Measurements from ENCODE around the gene IL36B.

The IL36B gene

DNA sequence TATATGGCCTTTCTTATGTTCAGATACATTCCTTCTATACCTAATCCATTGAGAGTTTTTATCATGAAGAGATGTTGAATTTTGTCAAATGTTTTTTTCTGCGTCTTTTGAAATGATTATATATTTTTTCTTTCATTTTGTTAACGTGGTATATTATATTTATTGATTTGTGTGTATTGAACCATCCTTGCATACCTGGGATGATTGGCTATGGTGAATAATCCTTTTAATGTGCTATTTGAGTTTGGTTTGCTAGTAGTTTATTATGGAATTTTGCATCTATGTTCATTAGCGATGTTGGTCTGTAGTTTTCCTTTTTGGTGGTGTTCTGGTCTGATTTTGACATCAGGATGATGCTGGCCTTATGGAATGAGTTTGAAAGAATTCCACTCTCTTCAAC lies 63.1 kb downstream of the IL36B start:
- peaks cover 3% of the 10 kb centered on the region; the same call in 1 of the 2 replicates for H3K27me3 ChIP-seq (ENCODE audit: control insufficient read depth, insufficient read depth, low read length)
- no peaks in the 10 kb centered on the region for H3K4me1 ChIP-seq (ENCODE audit: control insufficient read depth, insufficient read depth, low read length)
- no peak overlapping the region for H3K9ac ChIP-seq (ENCODE audit: low read length)
- no peak overlapping the region for H3K4me3 ChIP-seq (ENCODE audit: low read depth, low read length)
- H3K27ac ChIP-seq (ENCODE audit: low read depth, low read length) = no peak overlapping the region
- no peaks in the 10 kb centered on the region for H3K36me3 ChIP-seq (ENCODE audit: control insufficient read depth, insufficient read depth, low read length)
- H3K9me3 ChIP-seq (ENCODE audit: control insufficient read depth, insufficient read depth, low read depth, low read length) = peaks cover 3% of the 10 kb centered on the region; the same call in 1 of the 2 replicates

DNA sequence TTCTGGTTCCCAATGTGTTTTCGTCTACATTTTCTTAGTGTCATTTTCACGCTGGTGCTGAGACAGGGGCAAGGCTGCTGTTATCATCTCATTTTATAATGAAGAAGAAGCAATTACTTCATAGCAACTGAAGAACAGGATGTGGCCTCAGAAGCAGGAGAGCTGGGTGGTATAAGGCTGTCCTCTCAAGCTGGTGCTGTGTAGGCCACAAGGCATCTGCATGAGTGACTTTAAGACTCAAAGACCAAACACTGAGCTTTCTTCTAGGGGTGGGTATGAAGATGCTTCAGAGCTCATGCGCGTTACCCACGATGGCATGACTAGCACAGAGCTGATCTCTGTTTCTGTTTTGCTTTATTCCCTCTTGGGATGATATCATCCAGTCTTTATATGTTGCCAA lies 67.6 kb downstream of the IL36B start:
- Histone ChIP-seq H3K27ac (ENCODE audit: low read depth, low read length) (no peak overlapping the region), H3K4me3 (ENCODE audit: low read depth, low read length) (no peak overlapping the region), H3K27me3 (ENCODE audit: control insufficient read depth, insufficient read depth, low read length) (peaks cover 25% of the 10 kb centered on the region; the same call in 1 of the 2 replicates)

DNA sequence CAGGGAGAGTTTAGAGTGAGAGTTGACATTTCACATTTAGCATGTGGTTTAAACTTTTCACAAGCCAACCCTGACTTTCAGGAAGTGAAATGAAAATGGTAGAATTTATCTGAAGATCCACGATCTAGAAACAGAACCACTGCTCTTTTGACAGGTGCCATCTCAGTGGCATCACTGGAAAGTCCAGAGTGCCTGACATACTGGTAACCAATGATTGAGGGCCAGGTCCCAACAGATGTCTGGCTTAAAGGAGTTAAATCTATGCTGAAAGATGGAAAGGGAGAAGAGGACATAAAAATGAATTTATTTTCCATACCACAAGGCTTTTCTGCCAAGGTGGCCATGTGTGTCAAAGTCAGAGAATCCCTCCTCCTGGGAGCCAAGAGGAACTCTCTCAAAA lies 72.1 kb downstream of the IL36B start:
- Histone ChIP-seq H3K27me3 (ENCODE audit: control insufficient read depth, insufficient read depth, low read length) (peaks cover 40% of the 10 kb centered on the region), H3K9me3 (ENCODE audit: control insufficient read depth, insufficient read depth, low read depth, low read length) (no peaks in the 10 kb centered on the region), H3K36me3 (ENCODE audit: control insufficient read depth, insufficient read depth, low read length) (no peaks in the 10 kb centered on the region), H3K4me3 (ENCODE audit: low read depth, low read length) (no peak overlapping the region), H3K27ac (ENCODE audit: low read depth, low read length) (no peak overlapping the region), H3K9ac (ENCODE audit: low read length) (no peak overlapping the region), H3K4me1 (ENCODE audit: control insufficient read depth, insufficient read depth, low read length) (no peaks in the 10 kb centered on the region)

More for the DNA sequence above, 67.6 kb downstream of the IL36B start:
- Histone ChIP-seq H3K4me1 (ENCODE audit: control insufficient read depth, insufficient read depth, low read length) (no peaks in the 10 kb centered on the region), H3K36me3 (ENCODE audit: control insufficient read depth, insufficient read depth, low read length) (no peaks in the 10 kb centered on the region), H3K9ac (ENCODE audit: low read length) (no peak overlapping the region), H3K9me3 (ENCODE audit: control insufficient read depth, insufficient read depth, low read depth, low read length) (no peaks in the 10 kb centered on the region; the same call in 1 of the 2 replicates)

DNA sequence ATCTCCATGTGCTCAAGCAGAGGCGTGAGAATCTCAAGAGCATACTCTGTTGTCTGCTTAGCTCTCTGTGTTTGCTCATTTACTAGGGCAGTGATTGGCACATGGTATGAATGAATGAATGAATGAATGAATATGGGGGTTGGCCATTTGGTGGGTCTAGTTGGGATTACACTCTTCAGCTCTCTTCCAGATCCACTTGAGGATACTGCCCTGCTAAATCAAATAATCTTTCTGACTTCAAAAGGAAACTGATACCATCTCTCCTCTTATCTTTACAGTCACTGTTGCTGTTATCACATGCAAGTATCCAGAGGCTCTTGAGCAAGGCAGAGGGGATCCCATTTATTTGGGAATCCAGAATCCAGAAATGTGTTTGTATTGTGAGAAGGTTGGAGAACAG lies 72.9 kb downstream of the IL36B start:
- Histone ChIP-seq H3K27me3 (ENCODE audit: control insufficient read depth, insufficient read depth, low read length) (peaks cover 40% of the 10 kb centered on the region), H3K4me1 (ENCODE audit: control insufficient read depth, insufficient read depth, low read length) (no peaks in the 10 kb centered on the region), H3K4me3 (ENCODE audit: low read depth, low read length) (no peak overlapping the region), H3K9me3 (ENCODE audit: control insufficient read depth, insufficient read depth, low read depth, low read length) (no peaks in the 10 kb centered on the region), H3K27ac (ENCODE audit: low read depth, low read length) (no peak overlapping the region), H3K36me3 (ENCODE audit: control insufficient read depth, insufficient read depth, low read length) (no peaks in the 10 kb centered on the region), H3K9ac (ENCODE audit: low read length) (no peak overlapping the region)

GRCh38 chr2:112977559-112978056 lies 75.1 kb downstream of the IL36B start, which contains the start of gene IL36G:
Gene IL36G (plus strand): TSS chr2:112978006. CDS start chr2:112978639, 633 bp downstream.
- no peaks in the 10 kb centered on the region for H3K4me1 ChIP-seq (ENCODE audit: control insufficient read depth, insufficient read depth, low read length)
- H3K36me3 ChIP-seq (ENCODE audit: control insufficient read depth, insufficient read depth, low read length) = no peaks in the 10 kb centered on the region
- H3K9me3 ChIP-seq (ENCODE audit: control insufficient read depth, insufficient read depth, low read depth, low read length) = no peaks in the 10 kb centered on the region
- H3K27me3 ChIP-seq (ENCODE audit: control insufficient read depth, insufficient read depth, low read length) = peaks cover 36% of the 10 kb centered on the region
- H3K27ac ChIP-seq (ENCODE audit: low read depth, low read length) = no peak within 1 kb of the TSS
- H3K4me3 ChIP-seq (ENCODE audit: low read depth, low read length) = no peak within 1 kb of the TSS
- H3K9ac ChIP-seq (ENCODE audit: low read length) = no peak within 1 kb of the TSS
